Trophoblast cell (in vitro differentiated cells and primary cell): ENCODE results near the gene GFRA1.

ENCODE experiments used
- DNase-seq, 2 donors: peaks; one replicate each; pipeline ENCODE4 v3.0.0-alpha.2; 2016
- H2AFZ ChIP-seq: 2 replicates; pipeline ENCODE4 v1.6.1; 2013; ENCODE audit warnings: low read length, moderate library complexity, mild to moderate bottlenecking; ENCODE audit not compliant: insufficient read depth, poor library complexity
- H2AK5ac ChIP-seq: 2 replicates; pipeline ENCODE4 v1.6.1; 2013; ENCODE audit warnings: mild to moderate bottlenecking, low read length
- H2BK120ac ChIP-seq: 2 replicates; pipeline ENCODE4 v1.6.1; 2013; ENCODE audit warnings: low read length, mild to moderate bottlenecking, moderate library complexity; ENCODE audit not compliant: insufficient read depth, poor library complexity
- H2BK12ac ChIP-seq: 2 replicates; pipeline ENCODE4 v1.6.1; 2013; ENCODE audit warnings: mild to moderate bottlenecking, low read length, moderate library complexity
- H2BK5ac ChIP-seq: 2 replicates; pipeline ENCODE4 v1.6.1; 2013; ENCODE audit warnings: low read length, low read depth, moderate library complexity, mild to moderate bottlenecking; ENCODE audit not compliant: poor library complexity
- H3K14ac ChIP-seq: 2 replicates; pipeline ENCODE4 v1.6.1; 2013; ENCODE audit warnings: mild to moderate bottlenecking, low read length
- H3K18ac ChIP-seq: 2 replicates; pipeline ENCODE4 v1.6.1; 2013; ENCODE audit warnings: mild to moderate bottlenecking, low read length
- H3K23ac ChIP-seq: 2 replicates; pipeline ENCODE4 v1.6.1; 2013; ENCODE audit warnings: low read length
- H3K27ac ChIP-seq: 2 replicates; pipeline ENCODE4 v1.5.1; 2013; ENCODE audit warnings: low read depth, mild to moderate bottlenecking, inconsistent platforms, low read length, moderate library complexity
- H3K27me3 ChIP-seq: 2 replicates; pipeline ENCODE4 v1.6.1; 2013; ENCODE audit warnings: inconsistent platforms, mild to moderate bottlenecking, low read length, moderate library complexity; ENCODE audit not compliant: insufficient read depth
- H3K36me3 ChIP-seq, 2 experiments: 1 replicate in 1 of 2; 2 replicates in 1 of 2; pipeline ENCODE4 v1.6.1; 2013; ENCODE audit warnings: low read length in 2 of 2, mild to moderate bottlenecking in 2 of 2, moderate library complexity in 1 of 2; ENCODE audit not compliant: insufficient read depth in 2 of 2, control insufficient read depth in 1 of 2
- H3K4ac ChIP-seq: 2 replicates; pipeline ENCODE4 v1.6.1; 2013; ENCODE audit warnings: low read depth, mild to moderate bottlenecking, low read length, moderate library complexity
- H3K4me1 ChIP-seq, 2 experiments: 1 replicate in 1 of 2; 2 replicates in 1 of 2; pipeline ENCODE4 v1.6.1; 2013; ENCODE audit warnings: low read length in 2 of 2, mild to moderate bottlenecking in 2 of 2, moderate library complexity in 1 of 2; ENCODE audit not compliant: insufficient read depth in 2 of 2, control insufficient read depth in 1 of 2
- H3K4me2 ChIP-seq: 2 replicates; pipeline ENCODE4 v1.6.1; 2013; ENCODE audit warnings: inconsistent platforms, mild to moderate bottlenecking, low read length, moderate library complexity
- H3K4me3 ChIP-seq: 2 replicates; pipeline ENCODE4 v1.5.1; 2013; ENCODE audit warnings: mild to moderate bottlenecking, low read depth, low read length, inconsistent platforms
- H3K79me1 ChIP-seq: one replicate; pipeline ENCODE4 v1.6.1; 2013; ENCODE audit warnings: low read length
- H3K79me2 ChIP-seq: 2 replicates; pipeline ENCODE4 v1.6.1; 2013; ENCODE audit warnings: low read length, mild to moderate bottlenecking; ENCODE audit not compliant: control insufficient read depth, insufficient read depth, poor library complexity
- H3K9ac ChIP-seq: 2 replicates; pipeline ENCODE4 v1.6.1; 2013; ENCODE audit warnings: mild to moderate bottlenecking, low read length
- H3K9me3 ChIP-seq: 2 replicates; pipeline ENCODE4 v1.6.1; 2013; ENCODE audit warnings: low read depth, mild to moderate bottlenecking, control low read depth, inconsistent platforms, low read length; ENCODE audit not compliant: insufficient read depth
- H4K12ac ChIP-seq: 2 replicates; pipeline ENCODE4 v1.6.1; 2013; ENCODE audit warnings: low read depth, mild to moderate bottlenecking, low read length, moderate library complexity
- H4K8ac ChIP-seq: 2 replicates; pipeline ENCODE4 v1.6.1; 2013; ENCODE audit warnings: low read depth, mild to moderate bottlenecking, low read length, moderate library complexity
- H4K91ac ChIP-seq: one replicate; pipeline ENCODE4 v1.6.1; 2013; ENCODE audit warnings: low read depth, mild to moderate bottlenecking, low read length, moderate library complexity
- WGBS: extraction: QIAGEN DNeasy Blood & Tissue Kit; methylation state at CpG from one replicate; pipeline ENCODE4 v1.1.7; 2013; ENCODE audit warnings: missing lambda C conversion rate; ENCODE audit not compliant: insufficient read length, insufficient coverage; ENCODE audit errors: extremely low coverage; 5-methylcytosine and 5-hydroxymethylcytosine counted together

The GFRA1 gene

GRCh38 chr10:116146372-116147140 lies 126.5 kb downstream of the GFRA1 start:
- Histone ChIP-seq H2AFZ (no peak overlapping the region), H3K18ac (no peak overlapping the region), H3K36me3 (no peaks in the 10 kb centered on the region), H2BK12ac (no peak overlapping the region), H4K12ac (no peak overlapping the region), H3K9ac (no peak overlapping the region), H3K4me1 (no peaks in the 10 kb centered on the region), H2BK120ac (no peak overlapping the region), H3K9me3 (no peaks in the 10 kb centered on the region), H4K8ac (no peak overlapping the region), H2AK5ac (no peak overlapping the region), H4K91ac (no peak overlapping the region), H3K79me1 (no peaks in the 10 kb centered on the region), H2BK5ac (no peak overlapping the region), H3K23ac (no peak overlapping the region), H3K79me2 (no peaks in the 10 kb centered on the region), H3K27me3 (no peaks in the 10 kb centered on the region), H3K14ac (no peak overlapping the region), H3K27ac (no peak overlapping the region), H3K4me2 (no peak overlapping the region), H3K4me3 (no peak overlapping the region), H3K4ac (no peak overlapping the region)
- no peak for DNase-seq
- no CpG with 5 or more reads among the region's 3 CpGs for WGBS

DNA sequence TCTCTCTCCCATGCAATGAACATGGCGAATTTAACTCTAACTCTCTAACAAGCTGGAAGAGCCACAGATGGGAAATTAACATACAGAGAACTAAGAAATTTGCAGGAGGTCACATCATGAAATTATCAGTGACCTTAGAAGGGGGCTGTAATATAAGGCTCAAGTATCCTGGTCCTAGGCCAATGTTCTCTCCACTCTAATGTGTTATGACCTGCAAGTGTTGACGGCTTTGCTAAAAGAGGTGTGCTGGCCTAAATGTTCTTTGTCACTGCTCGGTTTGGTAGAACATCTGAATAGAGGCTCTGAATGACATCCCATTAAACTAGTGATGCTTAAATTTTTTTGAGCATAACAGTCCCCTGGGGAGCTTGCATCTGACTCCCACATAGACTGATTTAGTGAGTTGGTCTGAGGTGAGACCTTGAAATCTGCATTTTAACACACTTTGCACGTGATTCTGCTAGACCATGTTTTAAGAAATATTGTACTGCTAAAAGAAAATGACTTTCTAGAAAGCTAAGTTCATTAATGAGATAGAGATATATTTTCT lies 129.3 kb downstream of the GFRA1 start:
- Histone ChIP-seq H3K79me2 (no peaks in the 10 kb centered on the region), H3K27ac (no peak overlapping the region)

GRCh38 chr10:116141855-116142254 lies 131.2 kb downstream of the GFRA1 start:
- Histone ChIP-seq H3K36me3 (no peaks in the 10 kb centered on the region), H3K27ac (no peak overlapping the region), H2BK5ac (no peak overlapping the region), H2BK120ac (no peak overlapping the region), H3K18ac (no peak overlapping the region), H3K14ac (no peak overlapping the region), H3K27me3 (no peaks in the 10 kb centered on the region), H3K4me3 (no peak overlapping the region), H3K4me2 (no peak overlapping the region), H3K23ac (no peak overlapping the region), H2AK5ac (no peak overlapping the region), H3K9me3 (no peaks in the 10 kb centered on the region), H3K4me1 (no peaks in the 10 kb centered on the region), H4K12ac (no peak overlapping the region), H2BK12ac (no peak overlapping the region), H3K4ac (no peak overlapping the region), H4K91ac (no peak overlapping the region), H3K79me1 (no peaks in the 10 kb centered on the region), H2AFZ (no peak overlapping the region), H4K8ac (no peak overlapping the region), H3K79me2 (no peaks in the 10 kb centered on the region), H3K9ac (no peak overlapping the region)
- DNase-seq: no peak
- no CpG with 5 or more reads among the region's 5 CpGs for WGBS

More for the DNA sequence above, 129.3 kb downstream of the GFRA1 start:
- no peak overlapping the region for H4K8ac ChIP-seq
- no peak overlapping the region for H2AK5ac ChIP-seq
- H2BK120ac ChIP-seq: no peak overlapping the region
- H2BK5ac ChIP-seq: no peak overlapping the region
- H3K27me3 ChIP-seq: no peaks in the 10 kb centered on the region
- H3K9ac ChIP-seq: no peak overlapping the region
- no peaks in the 10 kb centered on the region for H3K79me1 ChIP-seq
- no peak for DNase-seq
- no peak overlapping the region for H4K91ac ChIP-seq
- H2AFZ ChIP-seq: no peak overlapping the region
- no peaks in the 10 kb centered on the region for H3K4me1 ChIP-seq
- no peak overlapping the region for H3K4ac ChIP-seq
- H4K12ac ChIP-seq: no peak overlapping the region
- H3K14ac ChIP-seq: no peak overlapping the region
- no peak overlapping the region for H3K4me3 ChIP-seq
- H2BK12ac ChIP-seq: no peak overlapping the region
- no peaks in the 10 kb centered on the region for H3K9me3 ChIP-seq
- no CpG with 5 or more reads among the region's 4 CpGs for WGBS
- H3K4me2 ChIP-seq: no peak overlapping the region
- no peak overlapping the region for H3K18ac ChIP-seq
- H3K36me3 ChIP-seq: no peaks in the 10 kb centered on the region
- H3K23ac ChIP-seq: no peak overlapping the region

DNA sequence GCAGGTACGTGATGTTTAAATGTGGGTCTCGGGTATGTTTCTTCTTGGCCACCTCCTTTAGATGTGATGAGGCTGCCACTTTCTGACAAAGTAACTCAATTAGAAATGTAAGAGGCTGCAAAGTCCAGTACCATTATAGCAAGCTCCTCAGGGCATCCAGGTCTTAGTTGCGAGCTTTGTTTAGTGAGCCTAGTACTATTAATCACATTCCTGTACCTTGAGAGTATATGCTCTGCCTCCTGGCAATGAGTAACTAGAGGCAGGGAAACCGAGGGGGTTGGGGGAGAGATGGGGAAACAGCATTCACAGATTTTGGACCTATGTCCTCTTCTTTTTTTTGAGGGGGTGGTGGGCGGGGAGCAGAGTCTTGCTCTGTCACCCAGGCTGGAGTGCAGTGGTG lies 131.8 kb downstream of the GFRA1 start:
- Histone ChIP-seq H3K14ac (no peak overlapping the region), H2AFZ (no peak overlapping the region), H2BK120ac (no peak overlapping the region), H2AK5ac (no peak overlapping the region), H3K4me2 (no peak overlapping the region), H4K12ac (no peak overlapping the region), H3K9ac (no peak overlapping the region), H3K79me1 (no peaks in the 10 kb centered on the region), H3K4ac (no peak overlapping the region), H4K91ac (no peak overlapping the region), H3K18ac (no peak overlapping the region), H3K27ac (no peak overlapping the region), H3K4me1 (no peaks in the 10 kb centered on the region), H3K36me3 (no peaks in the 10 kb centered on the region), H3K4me3 (no peak overlapping the region), H2BK5ac (no peak overlapping the region), H3K27me3 (no peaks in the 10 kb centered on the region), H3K23ac (no peak overlapping the region), H3K9me3 (no peaks in the 10 kb centered on the region), H3K79me2 (no peaks in the 10 kb centered on the region), H2BK12ac (no peak overlapping the region), H4K8ac (no peak overlapping the region)
- no peak for DNase-seq
- no CpG with 5 or more reads among the region's 5 CpGs for WGBS
